ENCODE results near the gene IFITM1. TPM values are rescaled to one million over a fixed set of nuclear protein-coding genes. Genes with fewer than 3 reads are reported as not detected.
A peak's percentile ranks its signal among the peaks of the same experiment; 100 is the strongest.

IFITM1 gene
- total and polyA plus RNA-seq, 7 experiments from 2014 or later = 97.4 to 2,355 (median 365) TPM

GRCh38 chr11:298406-299065, 15.3 kb upstream of the IFITM1 start:
- Mint-ChIP-seq H3K27me3 (peaks cover 0 to 12% (median 0%) of the 10 kb centered on the region in 5 donors), H3K36me3 (no peaks in the 10 kb centered on the region), H3K9me3 (no peaks in the 10 kb centered on the region), H3K4me3 (no peak overlapping the region), H3K27ac (peak overlapping the region in 2 of 9 donors; percentile 87 to 90), H3K4me1 (peaks cover 14 to 41% (median 16%) of the 10 kb centered on the region in 7 donors)
- Histone ChIP-seq H3K27ac (ENCODE audit: low read depth, low read length) (no peak overlapping the region), H3K27me3 (ENCODE audit: control insufficient read depth in 2 of 2, insufficient read depth in 2 of 2, low read length in 2 of 2) (no peaks in the 10 kb centered on the region), H3K36me3 (ENCODE audit: control insufficient read depth in 2 of 3, insufficient read depth in 3 of 3, low read length in 3 of 3) (peaks cover 0 to 14% (median 8%) of the 10 kb centered on the region in 3 experiments), H3K4me1 (ENCODE audit: control insufficient read depth in 2 of 2, insufficient read depth in 2 of 2, low read length in 2 of 2) (peaks cover 19 to 26% of the 10 kb centered on the region in 2 donors), H3K4me3 (ENCODE audit: low read length) (no peak overlapping the region), H3K9me3 (ENCODE audit: control insufficient read depth in 2 of 3, low read length in 3 of 3) (no peaks in the 10 kb centered on the region)
- CTCF ChIA-PET = interaction anchor here (2.1 kb wide), 1 partner anchor 48 kb away, joined by 12 read pairs; no protein-coding TSS in a partner anchor
- intact Hi-C loops (cut with micrococcal nuclease) = no loop called here
- ATAC-seq = no peak
- peak in 2 of 9 donors; percentile 9 to 18 for DNase-seq
- POLR2A ChIA-PET = interaction anchor here (1.4 to 2.6 kb wide), 7 partner anchors 8 to 92 kb away, joined by 3 to 24 read pairs (median 4); partner anchors contain the start of genes BET1L, IFITM2, NLRP6 and PGGHG

- H3K27me3 ChIP-seq (ENCODE audit: control insufficient read depth in 2 of 2, insufficient read depth in 2 of 2, low read length in 2 of 2) = no peaks in the 10 kb centered on the region
- H3K4me1 ChIP-seq (ENCODE audit: control insufficient read depth in 2 of 2, insufficient read depth in 2 of 2, low read length in 2 of 2) = peaks cover 19 to 26% of the 10 kb centered on the region in 2 donors
- DNase-seq (no peak), ATAC-seq (no peak)
- peaks cover 0 to 6% (median 2%) of the 10 kb centered on the region in 3 experiments for H3K36me3 ChIP-seq (ENCODE audit: control insufficient read depth in 2 of 3, insufficient read depth in 3 of 3, low read length in 3 of 3)
- no peaks in the 10 kb centered on the region for H3K9me3 ChIP-seq (ENCODE audit: control insufficient read depth in 2 of 3, low read length in 3 of 3)
- no peak within 1 kb of the TSS for H3K27ac ChIP-seq (ENCODE audit: low read depth, low read length)
- POLR2A ChIA-PET = interaction anchor here (1.1 to 3.3 kb wide), 9 partner anchors 8 to 92 kb away, joined by 3 to 24 read pairs (median 4); partner anchors contain the start of genes BET1L, IFITM2, NLRP6 and PGGHG
- CTCF ChIA-PET = interaction anchor here (2.1 kb wide), 1 partner anchor 49 kb away, joined by 12 read pairs; no protein-coding TSS in a partner anchor
- peaks cover 14 to 44% (median 19%) of the 10 kb centered on the region in 7 donors for H3K4me1 Mint-ChIP-seq
- H3K9me3 Mint-ChIP-seq = no peaks in the 10 kb centered on the region
- peak within 1 kb of the TSS in 5 of 9 donors; percentile 21 to 90 (median 59) for H3K27ac Mint-ChIP-seq
- peaks cover 0 to 12% (median 0%) of the 10 kb centered on the region in 5 donors for H3K27me3 Mint-ChIP-seq
- intact Hi-C loops (cut with micrococcal nuclease) = no loop called here
- no peaks in the 10 kb centered on the region for H3K36me3 Mint-ChIP-seq
- H3K4me3 ChIP-seq (ENCODE audit: low read length) = no peak within 1 kb of the TSS
- H3K4me3 Mint-ChIP-seq = no peak within 1 kb of the TSS
These were observed 14.6 kb upstream of the IFITM1 start, which contains the start of gene IFITM5 for GRCh38 chr11:299081-299891. Gene IFITM5, minus strand, starts transcription at chr11:299526. Its CDS starts 36 bp downstream, at chr11:299490.

- no peak overlapping the region for H3K27ac ChIP-seq (ENCODE audit: low read depth, low read length)
- no peaks in the 10 kb centered on the region for H3K36me3 ChIP-seq (ENCODE audit: control insufficient read depth in 2 of 3, insufficient read depth in 3 of 3, low read length in 3 of 3)
- Mint-ChIP-seq H3K4me3 (no peak overlapping the region), H3K27ac (peak overlapping the region in 6 of 9 donors; percentile 7 to 78 (median 51)), H3K4me1 (peaks cover 15 to 48% (median 22%) of the 10 kb centered on the region in 7 donors), H3K36me3 (no peaks in the 10 kb centered on the region), H3K27me3 (peaks cover 0 to 12% (median 0%) of the 10 kb centered on the region in 5 donors), H3K9me3 (no peaks in the 10 kb centered on the region)
- intact Hi-C loops (cut with micrococcal nuclease) = no loop called here
- DNase-seq (peak in 1 of 9 donors; percentile 52), ATAC-seq (peak; percentile 57)
- no peaks in the 10 kb centered on the region for H3K27me3 ChIP-seq (ENCODE audit: control insufficient read depth in 2 of 2, insufficient read depth in 2 of 2, low read length in 2 of 2)
- ChIA-PET CTCF (interaction anchor here (2.1 kb wide), 1 partner anchor 50 kb away, joined by 12 read pairs; no protein-coding TSS in a partner anchor), POLR2A (interaction anchor here (1.1 to 3.3 kb wide), 4 partner anchors 11 to 49 kb away, joined by 3 to 23 read pairs (median 9); partner anchors contain the start of gene PGGHG)
- no peak overlapping the region for H3K4me3 ChIP-seq (ENCODE audit: low read length)
- no peaks in the 10 kb centered on the region for H3K9me3 ChIP-seq (ENCODE audit: control insufficient read depth in 2 of 3, low read length in 3 of 3)
- H3K4me1 ChIP-seq (ENCODE audit: control insufficient read depth in 2 of 2, insufficient read depth in 2 of 2, low read length in 2 of 2) = peaks cover 19 to 31% of the 10 kb centered on the region in 2 donors
These were observed 13.7 kb upstream of the IFITM1 start for GRCh38 chr11:299951-300735.

- Histone ChIP-seq H3K4me1 (ENCODE audit: control insufficient read depth in 2 of 2, insufficient read depth in 2 of 2, low read length in 2 of 2) (peaks cover 12 to 31% of the 10 kb centered on the region in 2 donors), H3K9me3 (ENCODE audit: control insufficient read depth in 2 of 3, low read length in 3 of 3) (no peaks in the 10 kb centered on the region), H3K36me3 (ENCODE audit: control insufficient read depth in 2 of 3, insufficient read depth in 3 of 3, low read length in 3 of 3) (no peaks in the 10 kb centered on the region), H3K27ac (ENCODE audit: low read depth, low read length) (no peak overlapping the region), H3K27me3 (ENCODE audit: control insufficient read depth in 2 of 2, insufficient read depth in 2 of 2, low read length in 2 of 2) (no peaks in the 10 kb centered on the region), H3K4me3 (ENCODE audit: low read length) (no peak overlapping the region)
- H3K27ac Mint-ChIP-seq = peak overlapping the region in 1 of 9 donors; percentile 34
- peaks cover 0 to 12% (median 0%) of the 10 kb centered on the region in 5 donors for H3K27me3 Mint-ChIP-seq
- peak overlapping the region in 1 of 10 donors; percentile 9 for H3K4me3 Mint-ChIP-seq
- no peak for ATAC-seq
- peaks cover 22 to 57% (median 40%) of the 10 kb centered on the region in 7 donors for H3K4me1 Mint-ChIP-seq
- intact Hi-C loops (cut with micrococcal nuclease) = no loop called here
- DNase-seq = no peak
- POLR2A ChIA-PET = interaction anchor here (0.6 to 0.8 kb wide), 2 partner anchors 24 to 66 kb away, joined by 3 read pairs; no protein-coding TSS in a partner anchor
- peaks cover 0 to 5% (median 0%) of the 10 kb centered on the region in 5 donors for H3K36me3 Mint-ChIP-seq
- no peaks in the 10 kb centered on the region for H3K9me3 Mint-ChIP-seq
- CTCF ChIA-PET = interaction anchor here (0.6 to 5.0 kb wide), 3 partner anchors 52 to 63 kb away, joined by 4 to 49 read pairs (median 6); no protein-coding TSS in a partner anchor
These were observed 10.5 kb upstream of the IFITM1 start for GRCh38 chr11:303363-303762.

- no peaks in the 10 kb centered on the region for H3K9me3 Mint-ChIP-seq
- H3K36me3 Mint-ChIP-seq = peaks cover 0 to 12% (median under 1%) of the 10 kb centered on the region in 5 donors
- Histone ChIP-seq H3K9me3 (ENCODE audit: control insufficient read depth in 2 of 3, low read length in 3 of 3) (no peaks in the 10 kb centered on the region), H3K27me3 (ENCODE audit: control insufficient read depth in 2 of 2, insufficient read depth in 2 of 2, low read length in 2 of 2) (no peaks in the 10 kb centered on the region), H3K36me3 (ENCODE audit: control insufficient read depth in 2 of 3, insufficient read depth in 3 of 3, low read length in 3 of 3) (no peaks in the 10 kb centered on the region), H3K4me1 (ENCODE audit: control insufficient read depth in 2 of 2, insufficient read depth in 2 of 2, low read length in 2 of 2) (peaks cover 15 to 24% of the 10 kb centered on the region in 2 donors), H3K27ac (ENCODE audit: low read depth, low read length) (no peak overlapping the region), H3K4me3 (ENCODE audit: low read length) (no peak overlapping the region)
- CTCF ChIA-PET = interaction anchor here (0.6 to 5.0 kb wide), 7 partner anchors 32 to 63 kb away, joined by 3 to 49 read pairs (median 6); no protein-coding TSS in a partner anchor
- H3K4me1 Mint-ChIP-seq = peaks cover 24 to 55% (median 40%) of the 10 kb centered on the region in 7 donors
- peaks cover 0 to 12% (median 0%) of the 10 kb centered on the region in 5 donors for H3K27me3 Mint-ChIP-seq
- no peak overlapping the region for H3K27ac Mint-ChIP-seq
- intact Hi-C loops (cut with micrococcal nuclease) = loop anchor here in 1 of 2 donors (2.0 kb wide), 1 partner anchor 67 kb away; the partner anchor contains the start of genes PSMD13 and SIRT3
- H3K4me3 Mint-ChIP-seq = no peak overlapping the region
- ATAC-seq = no peak
- DNase-seq = no peak
- POLR2A ChIA-PET = interaction anchor here (0.8 to 4.1 kb wide), 6 partner anchors 9 to 51 kb away, joined by 3 to 28 read pairs (median 6); no protein-coding TSS in a partner anchor
These were observed 9.8 kb upstream of the IFITM1 start for GRCh38 chr11:304061-304506.
